ENCODE data around the gene SLC2A6. TPM values are rescaled to one million over a fixed set of nuclear protein-coding genes. Genes with fewer than 3 reads are reported as not detected.

SLC2A6 gene
- total RNA-seq, 1 donor from 2014 or later: 24.3 TPM

DNA sequence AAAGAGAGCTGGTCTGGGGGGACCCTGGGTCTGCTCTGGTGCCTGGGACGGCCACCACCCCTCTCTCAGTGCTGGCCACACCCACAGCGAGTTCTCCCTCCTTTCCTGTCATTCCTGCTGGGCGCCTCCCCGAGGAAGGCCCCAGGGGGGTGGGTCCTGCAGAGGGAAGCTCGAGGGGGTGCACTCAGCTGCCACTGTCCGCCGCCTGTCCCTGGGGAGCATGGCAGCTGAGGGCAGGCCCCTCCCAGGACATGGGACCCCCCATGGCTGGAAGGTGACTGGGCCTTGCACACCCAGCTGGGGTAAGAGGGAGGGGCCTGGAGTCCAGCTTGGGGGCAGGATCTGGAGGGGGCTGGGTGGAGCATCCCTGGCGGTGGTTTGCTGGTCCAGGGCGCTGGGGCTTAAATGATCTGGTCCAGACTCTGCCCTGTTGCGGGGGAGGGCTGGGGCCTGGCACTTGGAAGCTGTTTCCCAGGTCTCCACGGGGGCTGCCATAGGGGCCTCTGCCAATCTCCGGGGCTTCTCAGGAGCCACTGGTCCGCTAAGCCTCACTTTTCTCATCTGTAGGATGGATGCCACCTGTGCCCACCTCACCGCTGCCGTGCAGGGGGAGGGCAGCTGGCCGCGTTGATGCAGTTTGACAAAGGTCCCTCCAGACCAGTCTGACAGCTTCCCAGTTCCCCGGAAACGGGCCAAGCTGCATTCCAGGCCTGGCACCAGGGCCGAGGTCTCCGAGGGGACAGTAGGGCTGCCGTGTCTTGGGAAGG, 6.0 kb upstream of the SLC2A6 start:
- Mint-ChIP-seq H3K4me3 (ENCODE audit: unreplicated experiment) (no peak overlapping the region), H3K36me3 (ENCODE audit: low read depth, unreplicated experiment) (no peaks in the 10 kb centered on the region), H3K4me1 (ENCODE audit: low read depth, unreplicated experiment) (peaks cover 6% of the 10 kb centered on the region), H3K27ac (ENCODE audit: unreplicated experiment) (no peak overlapping the region), H3K27me3 (ENCODE audit: low read depth, unreplicated experiment) (peaks cover 17% of the 10 kb centered on the region), H3K9me3 (ENCODE audit: unreplicated experiment) (peaks cover 2% of the 10 kb centered on the region)
- Histone ChIP-seq H3K36me3 (ENCODE audit: insufficient read depth, low read length) (no peaks in the 10 kb centered on the region), H2AFZ (ENCODE audit: low read depth, low read length) (no peak overlapping the region), H4K20me1 (ENCODE audit: insufficient read depth, low read length) (no peaks in the 10 kb centered on the region), H3K27me3 (ENCODE audit: insufficient read depth, low read length) (no peaks in the 10 kb centered on the region), H3K27ac (ENCODE audit: low read depth, low read length) (no peak overlapping the region), H3K9me3 (ENCODE audit: insufficient read depth, low read depth, low read length) (no peaks in the 10 kb centered on the region), H3K4me1 (ENCODE audit: insufficient read depth, low read length) (peaks cover 6% of the 10 kb centered on the region), H3K9ac (ENCODE audit: low read length) (no peak overlapping the region), H3K79me2 (ENCODE audit: insufficient read depth, low read length) (no peaks in the 10 kb centered on the region), H3K4me2 (ENCODE audit: low read length) (no peak overlapping the region), H3K4me3 (ENCODE audit: insufficient read depth, low read depth, low read length) (no peak overlapping the region)
- FAIRE-seq: no peak
- DNase-seq (ENCODE audit: low read depth): no peak
- TF ChIP-seq EZH2 (IDR thresholded peaks at IDR 0.05; ENCODE audit: insufficient read depth, low read length): no peak
- TF ChIP-seq, protein P1, sequence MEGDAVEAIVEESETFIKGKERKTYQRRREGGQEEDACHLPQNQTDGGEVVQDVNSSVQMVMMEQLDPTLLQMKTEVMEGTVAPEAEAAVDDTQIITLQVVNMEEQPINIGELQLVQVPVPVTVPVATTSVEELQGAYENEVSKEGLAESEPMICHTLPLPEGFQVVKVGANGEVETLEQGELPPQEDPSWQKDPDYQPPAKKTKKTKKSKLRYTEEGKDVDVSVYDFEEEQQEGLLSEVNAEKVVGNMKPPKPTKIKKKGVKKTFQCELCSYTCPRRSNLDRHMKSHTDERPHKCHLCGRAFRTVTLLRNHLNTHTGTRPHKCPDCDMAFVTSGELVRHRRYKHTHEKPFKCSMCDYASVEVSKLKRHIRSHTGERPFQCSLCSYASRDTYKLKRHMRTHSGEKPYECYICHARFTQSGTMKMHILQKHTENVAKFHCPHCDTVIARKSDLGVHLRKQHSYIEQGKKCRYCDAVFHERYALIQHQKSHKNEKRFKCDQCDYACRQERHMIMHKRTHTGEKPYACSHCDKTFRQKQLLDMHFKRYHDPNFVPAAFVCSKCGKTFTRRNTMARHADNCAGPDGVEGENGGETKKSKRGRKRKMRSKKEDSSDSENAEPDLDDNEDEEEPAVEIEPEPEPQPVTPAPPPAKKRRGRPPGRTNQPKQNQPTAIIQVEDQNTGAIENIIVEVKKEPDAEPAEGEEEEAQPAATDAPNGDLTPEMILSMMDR (IDR thresholded peaks at IDR 0.05; ENCODE audit: insufficient read depth, low read depth, low read length): no peak

DNA sequence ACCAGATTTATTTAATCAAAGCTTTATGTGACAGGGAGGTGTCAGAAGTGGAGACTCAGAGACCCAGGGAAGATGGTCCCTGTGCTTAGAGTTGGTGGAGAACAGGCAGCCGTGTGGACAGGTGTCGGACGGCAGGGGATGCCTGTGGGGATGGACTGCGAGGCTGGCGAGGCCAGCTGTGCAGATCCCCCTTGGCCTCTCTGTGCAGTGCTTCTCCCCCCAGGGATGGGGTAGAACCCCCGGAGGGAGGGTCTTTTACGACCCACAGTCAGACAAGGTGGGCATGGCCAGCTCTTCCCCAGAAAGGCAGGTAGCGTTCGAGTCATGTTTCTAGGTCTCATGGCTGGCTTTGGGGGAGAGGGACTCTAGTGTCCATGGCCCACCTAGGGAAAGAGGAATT, 4.7 kb upstream of the SLC2A6 start:
- no peaks in the 10 kb centered on the region for H3K36me3 ChIP-seq (ENCODE audit: insufficient read depth, low read length)
- H3K9me3 Mint-ChIP-seq (ENCODE audit: unreplicated experiment): no peaks in the 10 kb centered on the region
- H3K27me3 Mint-ChIP-seq (ENCODE audit: low read depth, unreplicated experiment): peaks cover 17% of the 10 kb centered on the region
- peaks cover 4% of the 10 kb centered on the region for H3K4me1 ChIP-seq (ENCODE audit: insufficient read depth, low read length)
- H3K4me3 Mint-ChIP-seq (ENCODE audit: unreplicated experiment): no peak overlapping the region
- no peaks in the 10 kb centered on the region for H3K36me3 Mint-ChIP-seq (ENCODE audit: low read depth, unreplicated experiment)
- no peaks in the 10 kb centered on the region for H3K79me2 ChIP-seq (ENCODE audit: insufficient read depth, low read length)
- no peak overlapping the region for H3K27ac ChIP-seq (ENCODE audit: low read depth, low read length)
- TF ChIP-seq, protein P1 (IDR thresholded peaks at IDR 0.05; ENCODE audit: insufficient read depth, low read depth, low read length): no peak
- TF ChIP-seq EZH2 (IDR thresholded peaks at IDR 0.05; ENCODE audit: insufficient read depth, low read length): no peak
- no peaks in the 10 kb centered on the region for H3K4me1 Mint-ChIP-seq (ENCODE audit: low read depth, unreplicated experiment)
- H3K9ac ChIP-seq (ENCODE audit: low read length): no peak overlapping the region
- no peak overlapping the region for H2AFZ ChIP-seq (ENCODE audit: low read depth, low read length)
- H4K20me1 ChIP-seq (ENCODE audit: insufficient read depth, low read length): no peaks in the 10 kb centered on the region
- no peak overlapping the region for H3K27ac Mint-ChIP-seq (ENCODE audit: unreplicated experiment)
- H3K27me3 ChIP-seq (ENCODE audit: insufficient read depth, low read length): no peaks in the 10 kb centered on the region
- H3K9me3 ChIP-seq (ENCODE audit: insufficient read depth, low read depth, low read length): no peaks in the 10 kb centered on the region
- FAIRE-seq: no peak
- no peak overlapping the region for H3K4me2 ChIP-seq (ENCODE audit: low read length)
- no peak overlapping the region for H3K4me3 ChIP-seq (ENCODE audit: insufficient read depth, low read depth, low read length)
- no peak for DNase-seq (ENCODE audit: low read depth)

Measured in astrocyte (in vitro differentiated cells and primary cell).